ENCODE results near the gene HRH2.

DNA sequence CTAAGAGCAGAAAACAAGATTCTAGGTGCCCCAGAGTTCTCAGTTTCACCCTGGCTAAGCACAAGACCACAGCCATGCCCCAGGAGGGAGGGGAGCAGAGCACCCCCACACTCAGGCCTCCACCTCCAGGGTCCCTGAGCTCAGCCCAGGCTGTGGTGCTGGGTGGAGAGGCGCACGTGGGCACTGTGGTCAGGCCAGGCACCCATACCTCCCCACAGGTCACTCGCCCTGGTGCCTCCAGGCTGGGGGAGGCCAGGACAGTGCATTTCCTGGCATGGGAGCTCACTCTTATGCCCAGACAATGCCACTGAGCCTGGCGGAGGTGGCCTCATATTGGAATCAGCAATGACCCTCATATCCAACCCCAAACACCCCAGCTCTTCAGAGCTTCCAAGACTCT lies 78.8 kb downstream of the HRH2 start:
- TF ChIP-seq, protein P1, sequence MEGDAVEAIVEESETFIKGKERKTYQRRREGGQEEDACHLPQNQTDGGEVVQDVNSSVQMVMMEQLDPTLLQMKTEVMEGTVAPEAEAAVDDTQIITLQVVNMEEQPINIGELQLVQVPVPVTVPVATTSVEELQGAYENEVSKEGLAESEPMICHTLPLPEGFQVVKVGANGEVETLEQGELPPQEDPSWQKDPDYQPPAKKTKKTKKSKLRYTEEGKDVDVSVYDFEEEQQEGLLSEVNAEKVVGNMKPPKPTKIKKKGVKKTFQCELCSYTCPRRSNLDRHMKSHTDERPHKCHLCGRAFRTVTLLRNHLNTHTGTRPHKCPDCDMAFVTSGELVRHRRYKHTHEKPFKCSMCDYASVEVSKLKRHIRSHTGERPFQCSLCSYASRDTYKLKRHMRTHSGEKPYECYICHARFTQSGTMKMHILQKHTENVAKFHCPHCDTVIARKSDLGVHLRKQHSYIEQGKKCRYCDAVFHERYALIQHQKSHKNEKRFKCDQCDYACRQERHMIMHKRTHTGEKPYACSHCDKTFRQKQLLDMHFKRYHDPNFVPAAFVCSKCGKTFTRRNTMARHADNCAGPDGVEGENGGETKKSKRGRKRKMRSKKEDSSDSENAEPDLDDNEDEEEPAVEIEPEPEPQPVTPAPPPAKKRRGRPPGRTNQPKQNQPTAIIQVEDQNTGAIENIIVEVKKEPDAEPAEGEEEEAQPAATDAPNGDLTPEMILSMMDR (IDR thresholded peaks at IDR 0.05; ENCODE audit: low read length): no peak
- TF ChIP-seq EZH2 (IDR thresholded peaks at IDR 0.05; ENCODE audit: borderline replicate concordance, low read length): no peak

Data from OCI-LY1 (cell line).